Stimulated activated CD8-positive, alpha-beta memory T cell treated with anti-CD3 and anti-CD28 coated beads, Interleukin-7, amount 100 ng/mL, for 1 hour (primary cell): ENCODE results near the gene PRPF38A.

Experiments
- DNase-seq, 2 donors: peaks; one replicate each; pipeline ENCODE4 v3.0.0-alpha.2; 2020; ENCODE audit warnings: low read depth in 2 of 2

Gene PRPF38A

DNA sequence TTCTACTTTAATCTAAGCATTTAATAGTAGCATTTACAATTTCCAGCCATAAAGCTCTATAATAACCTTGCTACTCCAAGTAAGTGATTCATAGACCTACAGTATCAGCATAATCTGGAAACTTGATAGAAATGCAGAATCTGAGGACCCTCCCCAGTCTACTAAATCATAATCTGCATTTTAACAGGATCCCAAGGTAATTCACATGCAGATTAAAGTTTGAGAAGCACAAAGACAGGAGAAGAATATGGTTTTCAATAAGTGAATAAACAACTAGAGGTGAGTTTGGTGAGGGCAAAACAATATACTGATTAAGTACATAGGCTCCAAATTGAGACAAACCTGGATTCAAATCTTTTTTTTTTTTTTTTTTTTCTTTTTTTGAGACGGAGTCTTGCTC, 57.4 kb downstream of the PRPF38A start:
- no peak for DNase-seq

DNA sequence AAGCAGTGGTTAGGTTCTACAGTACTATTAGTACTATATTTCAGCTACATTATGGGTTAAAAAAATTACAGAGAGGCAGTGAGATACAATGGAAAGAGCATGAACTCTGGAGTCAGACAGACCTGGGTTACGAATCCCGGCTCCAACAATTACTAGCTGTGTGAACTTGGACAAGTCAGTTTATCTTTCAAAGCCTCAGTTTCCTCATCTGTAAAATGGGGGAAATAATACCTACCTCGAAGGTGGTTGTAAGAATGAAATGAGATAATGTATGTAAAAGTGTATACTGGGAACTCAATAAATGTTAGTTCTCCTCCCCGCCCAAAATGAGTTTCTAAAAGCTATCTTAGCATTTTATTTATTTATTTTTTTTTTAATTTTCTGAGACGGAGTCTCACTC, 59.5 kb downstream of the PRPF38A start:
- no peak for DNase-seq

DNA sequence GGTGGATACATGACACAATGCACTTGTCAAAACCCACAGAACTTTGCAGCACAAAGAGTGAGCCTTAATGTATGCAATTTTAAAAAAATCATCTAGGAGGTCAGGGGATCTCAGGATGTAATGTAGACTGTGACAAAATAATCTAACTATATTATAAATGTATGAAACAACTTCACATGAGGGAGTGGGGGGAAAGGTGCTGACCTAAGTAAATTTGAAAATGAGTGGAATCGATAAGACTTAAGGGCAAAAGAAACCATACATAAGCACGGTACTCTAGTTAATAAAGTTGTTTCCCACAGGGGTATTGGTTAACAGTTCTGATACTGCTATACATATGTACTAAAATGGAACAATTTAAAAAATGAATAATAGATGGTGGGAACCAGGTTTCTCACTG, 64.7 kb downstream of the PRPF38A start:
- no peak for DNase-seq
